IPS-18c (cell line): Measurements from ENCODE around the gene ASAP3.

Experiments used
- H3K4me3 ChIP-seq: 2 replicates; pipeline ENCODE4 v1.7.0; 2013; ENCODE audit warnings: low read depth, mild to moderate bottlenecking, low read length, moderate library complexity; ENCODE audit not compliant: insufficient read depth
- H3K9me3 ChIP-seq: one replicate; pipeline ENCODE4 v1.6.1; 2013; ENCODE audit warnings: mild to moderate bottlenecking, low read length, moderate library complexity; ENCODE audit not compliant: control insufficient read depth, insufficient read depth

Gene ASAP3

GRCh38 chr1:23469372-23469982 lies 14.5 kb downstream of the ASAP3 start:
- H3K9me3 ChIP-seq: no peaks in the 10 kb centered on the region
- no peak overlapping the region for H3K4me3 ChIP-seq

DNA sequence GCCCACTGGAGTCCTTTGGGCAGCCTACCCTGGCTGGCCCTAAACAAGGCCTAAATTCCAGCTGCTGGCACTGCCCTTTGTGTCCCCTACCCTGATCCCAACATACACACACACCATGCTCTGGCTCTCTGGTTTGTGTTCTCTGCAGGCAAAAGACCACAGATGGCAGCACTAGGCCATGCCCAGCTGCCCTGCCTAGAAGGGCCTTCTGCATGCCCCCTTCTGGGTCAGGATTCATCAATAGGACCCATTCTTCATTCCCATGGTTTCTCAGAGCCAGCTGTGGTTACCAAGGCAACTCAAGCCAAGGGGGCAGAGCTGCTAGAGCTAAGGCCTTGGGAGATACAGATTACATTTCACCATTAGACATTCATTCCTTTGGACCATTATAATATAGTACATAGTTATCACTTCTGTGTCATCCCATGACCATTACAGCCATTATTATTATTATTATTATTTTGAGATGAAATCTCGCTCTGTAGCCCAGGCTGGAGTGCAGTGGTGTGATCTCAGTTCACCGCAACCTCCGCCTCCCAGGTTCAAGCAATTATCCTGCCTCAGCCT lies 17.5 kb downstream of the ASAP3 start:
- H3K9me3 ChIP-seq: no peaks in the 10 kb centered on the region

GRCh38 chr1:23463286-23463685 lies 20.7 kb downstream of the ASAP3 start:
- Histone ChIP-seq H3K9me3 (no peaks in the 10 kb centered on the region), H3K4me3 (no peak overlapping the region)

More for the DNA sequence above, 17.5 kb downstream of the ASAP3 start:
- no peak overlapping the region for H3K4me3 ChIP-seq

GRCh38 chr1:23462766-23463165 lies 21.2 kb downstream of the ASAP3 start:
- H3K4me3 ChIP-seq: no peak overlapping the region
- no peaks in the 10 kb centered on the region for H3K9me3 ChIP-seq

DNA sequence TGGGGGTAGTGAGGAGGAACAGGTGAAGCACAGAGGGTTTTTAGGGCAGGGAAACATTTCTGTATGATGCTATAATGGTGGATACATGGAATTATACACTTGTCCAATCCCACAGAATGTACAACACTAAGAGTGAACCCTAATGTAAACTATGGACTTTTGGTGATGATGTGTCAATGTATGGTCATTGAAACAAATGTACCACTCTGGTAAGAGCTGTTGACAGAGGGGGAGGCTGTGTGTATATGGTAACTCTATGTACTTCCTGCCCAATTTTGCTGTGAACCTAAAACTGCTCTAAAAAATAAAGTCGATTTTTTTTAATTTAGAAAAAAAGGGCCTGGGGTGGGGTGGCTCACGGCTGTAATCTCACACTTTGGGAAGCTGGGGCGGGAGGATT lies 22.9 kb downstream of the ASAP3 start:
- Histone ChIP-seq H3K9me3 (no peaks in the 10 kb centered on the region), H3K4me3 (no peak overlapping the region)

DNA sequence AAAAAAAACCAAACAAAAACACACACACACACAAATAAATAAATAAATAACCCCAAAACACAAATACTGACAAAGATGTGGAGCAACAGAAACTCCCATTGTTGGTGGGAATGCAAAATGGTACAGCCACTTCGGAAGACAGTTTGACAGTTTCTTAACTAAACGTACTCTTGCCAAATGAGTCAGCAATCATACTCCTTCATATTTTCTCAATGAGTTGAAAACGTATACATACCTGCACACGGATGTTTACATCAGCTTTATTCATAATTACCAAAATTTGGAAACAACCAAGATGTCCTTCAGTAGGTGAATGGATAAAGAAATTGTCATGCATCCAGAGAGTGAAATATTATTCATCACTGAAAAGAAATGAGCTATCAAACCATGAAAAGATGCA lies 23.5 kb downstream of the ASAP3 start:
- no peak overlapping the region for H3K4me3 ChIP-seq

GRCh38 chr1:23459338-23459757 lies 24.6 kb downstream of the ASAP3 start:
- Histone ChIP-seq H3K9me3 (no peaks in the 10 kb centered on the region), H3K4me3 (no peak overlapping the region)

More for the DNA sequence above, 23.5 kb downstream of the ASAP3 start:
- no peaks in the 10 kb centered on the region for H3K9me3 ChIP-seq

DNA sequence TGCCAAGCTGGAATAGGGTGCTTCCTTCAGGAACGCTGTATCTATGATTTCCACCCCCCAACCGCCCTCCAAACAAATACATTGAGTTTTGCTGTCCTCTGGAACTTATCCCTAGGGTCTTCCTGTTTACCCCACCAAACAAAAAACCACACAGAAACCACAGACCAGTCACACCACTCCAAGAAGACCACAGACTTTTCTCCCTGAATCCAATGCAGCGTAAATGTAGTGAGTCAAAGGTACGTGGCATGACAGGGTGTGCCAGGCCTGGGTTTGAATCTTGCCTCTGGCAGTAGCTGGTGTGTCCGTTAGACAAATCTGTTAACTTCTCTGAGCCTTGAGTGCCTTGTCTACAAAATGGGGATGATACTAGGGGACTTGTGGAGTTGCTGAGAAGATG lies 27.8 kb downstream of the ASAP3 start:
- Histone ChIP-seq H3K9me3 (no peaks in the 10 kb centered on the region), H3K4me3 (no peak overlapping the region)

- Histone ChIP-seq H3K4me3 (no peak overlapping the region), H3K9me3 (no peaks in the 10 kb centered on the region)
These were observed 30.5 kb downstream of the ASAP3 start for GRCh38 chr1:23453455-23454000.

DNA sequence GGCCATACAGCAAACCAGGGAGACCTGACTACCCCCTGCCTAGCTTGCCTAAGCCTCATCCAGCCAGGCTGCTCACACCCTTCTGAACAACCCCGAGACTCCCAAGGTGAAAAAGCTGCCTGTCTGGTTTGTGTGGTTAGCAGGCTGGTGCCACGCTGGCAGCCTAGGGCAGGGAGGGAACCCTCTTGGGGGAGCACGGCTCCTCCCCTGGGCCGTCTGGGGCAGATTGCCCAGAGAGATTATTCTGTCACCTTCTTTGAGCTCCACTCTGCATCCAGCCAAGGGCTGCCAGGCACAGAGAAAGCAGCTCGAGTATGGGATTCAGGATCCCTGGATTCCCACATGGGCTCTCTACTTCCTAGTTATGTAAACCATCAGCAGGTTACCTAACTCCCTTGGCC lies 32.0 kb downstream of the ASAP3 start:
- Histone ChIP-seq H3K9me3 (no peaks in the 10 kb centered on the region), H3K4me3 (no peak overlapping the region)

GRCh38 chr1:23451441-23451840 lies 32.5 kb downstream of the ASAP3 start:
- no peak overlapping the region for H3K4me3 ChIP-seq
- no peaks in the 10 kb centered on the region for H3K9me3 ChIP-seq

GRCh38 chr1:23450894-23451293 lies 33.1 kb downstream of the ASAP3 start:
- no peaks in the 10 kb centered on the region for H3K9me3 ChIP-seq
- no peak overlapping the region for H3K4me3 ChIP-seq

- Histone ChIP-seq H3K9me3 (no peaks in the 10 kb centered on the region), H3K4me3 (no peak overlapping the region)
These were observed 34.0 kb downstream of the ASAP3 start for GRCh38 chr1:23449958-23450357.

DNA sequence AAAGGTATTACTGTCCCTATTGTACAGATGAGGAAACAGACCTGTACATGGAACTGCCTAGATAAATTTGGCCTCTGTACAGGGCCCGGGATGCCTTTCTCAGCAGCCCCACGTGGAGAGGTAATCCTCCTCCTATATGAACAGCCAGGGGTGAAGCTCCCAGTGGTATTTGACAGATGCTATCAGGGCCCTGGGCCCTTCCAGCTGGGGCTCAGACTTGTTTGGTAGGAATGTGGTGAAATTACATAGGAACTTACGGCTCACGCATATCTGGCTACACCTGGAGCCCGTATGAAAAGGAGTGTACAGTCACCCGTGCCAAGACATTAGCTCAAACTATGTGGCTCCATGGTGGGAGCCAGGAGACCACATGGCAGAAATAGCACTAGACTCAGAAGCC lies 34.7 kb downstream of the ASAP3 start:
- Histone ChIP-seq H3K9me3 (no peaks in the 10 kb centered on the region), H3K4me3 (no peak overlapping the region)

DNA sequence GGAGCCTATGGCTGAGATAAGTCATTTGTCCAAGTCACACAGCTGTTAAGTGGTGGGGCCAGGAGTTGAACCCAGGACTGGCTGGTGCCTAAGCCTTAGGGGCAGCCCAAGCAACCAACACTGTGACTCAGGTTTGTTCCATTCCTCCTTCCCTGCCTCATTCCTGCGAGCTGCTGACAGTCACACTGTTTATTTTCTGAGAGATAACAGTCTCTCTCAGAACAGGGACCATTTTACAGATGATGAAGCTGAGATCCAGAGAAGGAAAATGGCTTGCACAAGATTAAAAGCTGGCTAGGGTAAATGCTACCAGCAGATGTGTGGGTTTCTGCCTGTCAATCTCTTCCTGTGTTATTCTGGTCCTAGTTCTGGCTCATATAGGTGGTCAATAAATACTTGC lies 35.1 kb downstream of the ASAP3 start:
- H3K4me3 ChIP-seq: no peak overlapping the region
- H3K9me3 ChIP-seq: no peaks in the 10 kb centered on the region

- Histone ChIP-seq H3K9me3 (no peaks in the 10 kb centered on the region), H3K4me3 (no peak overlapping the region)
These were observed 37.2 kb downstream of the ASAP3 start for GRCh38 chr1:23446661-23447310.

- Histone ChIP-seq H3K9me3 (no peaks in the 10 kb centered on the region), H3K4me3 (no peak overlapping the region)
These were observed 39.2 kb downstream of the ASAP3 start for GRCh38 chr1:23444596-23445390.

GRCh38 chr1:23444104-23444533 lies 39.9 kb downstream of the ASAP3 start:
- no peaks in the 10 kb centered on the region for H3K9me3 ChIP-seq
- H3K4me3 ChIP-seq: no peak overlapping the region
